SU-DHL-6 (cell line): Measurements from ENCODE around the gene C1orf21.

Experiments used
- EZH2phosphoT487 ChIP-seq: fragments of 200-600 bp; sonication (generic), shearing (Covaris generic); conservative IDR thresholded peaks from 2 replicates; pipeline ENCODE4 v1.6.1; 2018; ENCODE audit warnings: mild to moderate bottlenecking, antibody characterized with exemption, low read length, moderate library complexity, mixed read lengths
- TF ChIP-seq, protein P1 (sequence below): fragments of 200-600 bp; sonication (generic); IDR thresholded peaks from one replicate; pipeline ENCODE4 v1.5.1; 2017; ENCODE audit warnings: antibody characterized with exemption, mild to moderate bottlenecking, low read length, moderate library complexity; ENCODE audit not compliant: insufficient read depth, poor library complexity, severe bottlenecking

DNA sequence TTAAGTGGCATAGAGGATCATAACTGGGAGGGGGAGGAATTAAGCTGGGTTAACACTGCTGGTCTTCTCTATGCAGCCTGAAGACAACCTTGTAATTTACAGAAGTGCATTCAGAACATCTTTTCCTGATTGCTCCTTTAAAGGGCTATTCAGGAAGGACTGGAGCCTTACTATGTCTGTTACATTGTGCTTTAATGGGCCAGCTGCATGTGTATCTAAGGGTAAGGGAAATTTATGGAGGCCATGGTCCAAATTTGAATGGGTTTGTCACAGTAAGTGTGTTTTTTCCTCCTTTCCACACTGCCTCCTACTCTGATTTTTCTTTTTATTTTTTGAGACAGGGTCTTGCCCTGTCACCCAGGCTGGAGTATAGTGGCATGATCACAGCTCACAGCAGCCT is 19.6 kb downstream of the C1orf21 start:
- TF ChIP-seq, protein P1, sequence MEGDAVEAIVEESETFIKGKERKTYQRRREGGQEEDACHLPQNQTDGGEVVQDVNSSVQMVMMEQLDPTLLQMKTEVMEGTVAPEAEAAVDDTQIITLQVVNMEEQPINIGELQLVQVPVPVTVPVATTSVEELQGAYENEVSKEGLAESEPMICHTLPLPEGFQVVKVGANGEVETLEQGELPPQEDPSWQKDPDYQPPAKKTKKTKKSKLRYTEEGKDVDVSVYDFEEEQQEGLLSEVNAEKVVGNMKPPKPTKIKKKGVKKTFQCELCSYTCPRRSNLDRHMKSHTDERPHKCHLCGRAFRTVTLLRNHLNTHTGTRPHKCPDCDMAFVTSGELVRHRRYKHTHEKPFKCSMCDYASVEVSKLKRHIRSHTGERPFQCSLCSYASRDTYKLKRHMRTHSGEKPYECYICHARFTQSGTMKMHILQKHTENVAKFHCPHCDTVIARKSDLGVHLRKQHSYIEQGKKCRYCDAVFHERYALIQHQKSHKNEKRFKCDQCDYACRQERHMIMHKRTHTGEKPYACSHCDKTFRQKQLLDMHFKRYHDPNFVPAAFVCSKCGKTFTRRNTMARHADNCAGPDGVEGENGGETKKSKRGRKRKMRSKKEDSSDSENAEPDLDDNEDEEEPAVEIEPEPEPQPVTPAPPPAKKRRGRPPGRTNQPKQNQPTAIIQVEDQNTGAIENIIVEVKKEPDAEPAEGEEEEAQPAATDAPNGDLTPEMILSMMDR: no peak
- TF ChIP-seq EZH2phosphoT487: no peak
